DMS153 treated with DMSO at 0.1 percent for 48 hours (cell line): ENCODE data around the gene ZNF426.
"Not testable (repeated sequence)": the region's sequence is repeated elsewhere in the genome, so short reads cannot be mapped to it uniquely, and the experiment has no call there.

ENCODE experiments used
- DNase-seq: peaks from one replicate; lab custom pipeline; 2025; ENCODE audit not compliant: unreplicated experiment; lab: John Stamatoyannopoulos, UW

ZNF426 gene

DNA sequence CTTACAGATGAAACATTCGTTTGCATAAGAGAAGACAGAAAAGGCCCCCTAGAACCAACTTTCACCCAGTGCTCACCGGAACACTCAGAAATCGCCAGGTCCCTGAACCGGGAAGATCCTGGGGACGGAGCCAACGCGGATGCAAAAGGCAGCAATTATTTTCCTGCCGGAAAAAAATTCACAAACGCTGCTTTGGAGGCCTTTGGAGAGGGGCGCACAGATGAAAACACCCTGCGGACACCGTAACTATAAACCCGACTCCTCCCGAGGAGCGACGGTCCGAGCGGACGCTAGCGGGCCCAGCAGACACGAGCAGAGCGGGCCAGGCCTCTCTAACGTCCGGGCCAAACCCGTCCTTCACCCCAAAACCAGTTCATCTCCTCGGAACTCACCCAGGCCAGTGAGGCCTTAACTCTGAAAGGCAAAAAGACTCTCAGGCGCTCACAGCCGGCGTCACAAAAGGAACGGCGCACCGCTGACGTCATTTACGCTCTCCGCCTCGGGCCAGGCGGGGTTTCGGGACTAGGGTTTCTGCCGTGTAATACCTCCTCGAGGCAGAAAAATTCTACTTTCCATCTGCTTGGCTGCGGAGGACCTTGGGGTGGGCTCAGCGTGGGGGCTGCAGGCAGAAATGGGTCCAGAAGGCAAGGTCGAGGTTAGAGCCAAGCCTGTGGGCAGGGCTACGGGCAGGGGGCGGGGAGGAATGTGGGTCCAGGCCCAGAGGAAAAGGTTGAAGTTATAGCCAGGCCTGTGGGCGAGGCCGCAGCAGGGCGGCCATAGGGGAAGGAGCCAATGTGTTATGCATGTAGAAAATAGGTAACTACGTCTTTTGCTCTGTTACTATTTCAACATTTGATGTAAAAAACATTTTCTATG is at the start of gene ZNF426:
ZNF426 (minus strand) TSS at position 463 of the 876 bp plus-strand sequence. CDS start 2,413 bp downstream, outside the sequence.
- DNase-seq, result peak; percentile 30

DNA sequence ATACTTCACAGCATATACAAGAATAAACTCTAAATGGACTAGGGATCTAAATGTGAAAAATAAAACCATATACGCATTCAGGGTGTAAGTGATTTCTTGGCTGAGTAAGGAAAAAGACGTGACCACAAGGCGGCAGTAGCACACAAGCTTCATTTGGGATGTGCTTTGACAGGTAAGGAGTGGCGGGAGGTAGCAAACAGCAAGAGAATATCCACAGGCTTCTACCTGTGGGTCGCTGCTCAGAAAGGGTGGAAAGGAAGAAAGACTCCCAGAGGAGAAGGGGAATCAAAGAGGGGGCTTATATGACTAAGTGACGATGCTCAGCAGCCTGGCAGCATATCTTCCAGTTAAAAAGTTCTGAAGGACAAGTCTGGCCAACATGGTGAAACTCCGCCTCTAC is 48.3 kb upstream of the ZNF426 start:
- peak; percentile 6 for DNase-seq

GRCh38 chr19:9584073-9584833 is 45.8 kb upstream of the ZNF426 start, which contains the start of gene ZNF121:
ZNF121 (minus strand) TSS chr19:9584504; CDS start chr19:9568097, 16,407 bp downstream.
- DNase-seq, result peak; percentile 64

- not testable (repeated sequence) for DNase-seq
Observed at GRCh38 chr19:9582081-9582725, 43.8 kb upstream of the ZNF426 start.

- no peak for DNase-seq
Observed at GRCh38 chr19:9580728-9581127, 42.3 kb upstream of the ZNF426 start.

DNA sequence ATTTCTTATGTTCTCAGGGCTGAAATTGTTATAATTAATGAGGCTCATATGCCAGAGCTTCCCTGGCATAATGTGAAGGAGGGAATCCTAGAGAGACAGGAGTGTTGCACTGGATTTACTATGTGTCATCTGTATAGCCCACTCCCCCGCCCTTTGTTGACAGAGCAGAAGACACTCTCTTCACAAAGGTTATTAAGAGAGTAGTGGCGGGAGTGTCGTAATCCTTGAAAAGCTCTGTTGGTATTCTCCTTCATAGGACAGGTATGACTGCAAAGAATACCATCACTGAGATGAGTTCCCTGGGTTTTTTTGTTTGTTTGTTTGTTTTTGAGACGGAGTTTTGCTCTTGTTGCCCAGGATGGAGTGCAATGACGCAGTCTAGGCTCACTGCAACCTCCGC is 31.8 kb upstream of the ZNF426 start:
- DNase-seq, result no peak

DNA sequence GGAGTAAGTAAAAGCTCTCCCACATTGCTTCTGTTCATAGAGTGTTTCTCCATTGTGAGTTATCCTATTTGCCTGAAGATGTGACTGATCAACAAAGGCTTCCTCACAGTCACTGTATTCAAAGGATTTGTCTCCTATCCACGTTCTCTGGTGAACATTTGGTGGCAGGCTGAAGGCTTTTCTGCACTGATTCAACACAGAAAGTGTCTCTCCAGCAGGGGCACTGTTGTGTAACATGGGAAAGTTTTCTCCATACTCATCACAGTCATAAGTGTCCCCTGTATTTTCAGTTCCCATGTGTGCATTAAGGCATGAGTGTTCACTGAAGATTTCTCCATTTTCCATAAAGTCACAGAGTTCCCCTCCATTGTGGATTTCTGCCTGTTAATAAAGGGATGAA is 28.3 kb upstream of the ZNF426 start:
- no peak for DNase-seq

DNA sequence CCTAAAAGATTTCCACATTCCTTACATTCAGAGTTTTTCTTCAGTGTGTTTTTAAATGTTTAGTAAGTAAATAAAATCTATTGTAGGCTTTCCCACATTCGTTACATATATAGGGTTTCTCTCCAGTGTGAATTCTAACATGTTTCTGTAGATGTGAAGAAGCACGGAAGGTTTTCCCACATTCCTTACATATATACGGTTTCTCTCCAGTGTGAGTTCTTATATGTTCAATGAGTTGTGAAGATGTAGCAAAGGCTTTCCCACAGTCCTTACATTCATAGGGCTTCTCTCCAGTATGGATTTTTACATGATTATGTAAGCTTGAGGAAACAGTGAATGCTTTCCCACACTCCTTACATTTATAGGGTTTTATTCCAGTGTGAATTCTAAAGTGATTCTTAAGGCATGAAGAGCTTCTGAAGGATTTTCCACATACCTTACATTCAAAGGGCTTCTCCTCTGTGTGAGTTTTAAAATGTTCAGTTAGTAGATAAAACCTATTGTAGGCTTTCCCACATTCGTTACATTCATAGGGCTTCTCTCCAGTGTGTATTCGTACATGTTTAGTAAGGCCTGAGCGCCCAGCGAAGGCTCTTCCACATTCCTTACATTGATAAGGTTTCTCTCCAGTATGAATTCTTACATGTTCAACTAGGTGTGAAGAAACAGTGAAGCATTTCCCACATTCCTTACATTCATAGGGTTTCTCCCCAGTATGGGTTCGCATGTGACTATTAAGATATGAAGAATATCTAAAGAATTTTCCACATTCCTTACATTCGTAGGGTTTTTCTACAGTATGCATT is 27.7 kb upstream of the ZNF426 start:
- DNase-seq, result peak; percentile 1

- DNase-seq, result no peak
Observed at GRCh38 chr19:9552536-9553274, 14.3 kb upstream of the ZNF426 start.

DNA sequence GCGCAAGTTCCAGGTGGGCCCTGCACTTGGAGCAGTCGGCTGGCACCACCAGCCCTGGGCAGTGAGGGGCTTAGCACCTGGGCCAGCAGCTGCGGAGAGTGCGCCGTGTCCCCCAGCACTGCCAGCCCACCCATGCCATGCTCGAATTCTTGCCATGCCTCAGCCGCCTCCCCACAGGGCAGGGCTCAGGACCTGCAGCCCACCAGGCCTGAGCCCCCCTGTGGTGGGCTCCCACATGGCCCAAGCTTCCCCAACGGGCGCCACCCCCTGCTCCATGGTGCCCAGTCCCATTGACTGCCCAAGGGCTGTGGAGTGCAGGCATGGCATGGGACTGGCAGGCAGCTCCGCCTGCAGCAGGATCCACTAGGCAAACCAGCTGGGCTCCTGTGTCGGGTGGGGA is 9.4 kb upstream of the ZNF426 start:
- DNase-seq, result no peak

GRCh38 chr19:9541281-9541680 is 2.8 kb upstream of the ZNF426 start:
- DNase-seq, result not testable (repeated sequence)

GRCh38 chr19:9539921-9540320 is 1.5 kb upstream of the ZNF426 start:
- not testable (repeated sequence) for DNase-seq

DNA sequence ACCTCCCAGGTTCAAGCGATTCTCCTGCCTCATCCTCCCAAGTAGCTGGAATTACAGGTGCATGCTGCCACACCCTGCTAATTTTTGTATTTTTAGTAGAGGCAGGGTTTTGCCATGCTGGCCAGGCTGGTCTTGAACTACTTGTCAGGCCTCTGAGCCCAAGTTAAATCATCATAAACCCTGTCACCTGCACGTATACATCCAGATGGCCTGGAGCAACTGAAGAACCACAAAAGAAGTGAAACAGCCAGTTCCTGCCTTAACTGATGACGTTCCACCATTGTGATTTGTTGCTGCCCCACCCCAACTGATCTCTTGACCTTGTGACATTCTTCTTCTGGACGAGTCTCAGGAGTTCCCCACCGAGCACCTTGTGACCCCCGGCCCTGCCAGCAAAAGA is 756 bp upstream of the ZNF426 start:
- DNase-seq, result not testable (repeated sequence)

- no peak for DNase-seq
Observed at GRCh38 chr19:9535934-9536333, 2.5 kb downstream of the ZNF426 start.

DNA sequence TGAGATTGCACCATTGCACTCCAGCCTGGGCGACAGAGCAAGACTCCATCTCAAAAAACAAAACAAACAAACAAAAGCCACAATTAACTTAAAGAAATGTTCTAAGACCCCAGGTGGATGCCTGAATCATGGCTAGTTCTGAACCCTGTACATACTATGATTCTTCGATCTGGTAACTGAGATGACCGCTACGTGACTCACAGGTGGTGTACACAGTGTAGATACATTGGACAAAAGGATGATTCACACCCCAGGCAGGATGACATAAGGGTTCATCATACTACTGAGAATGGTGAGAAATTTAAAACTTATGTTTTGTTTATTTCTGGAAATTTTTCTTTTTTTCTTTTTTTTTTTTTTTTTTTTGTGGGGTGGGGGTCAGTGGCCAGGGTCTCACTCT is 6.5 kb downstream of the ZNF426 start:
- no peak for DNase-seq

GRCh38 chr19:9528757-9529336 is 9.6 kb downstream of the ZNF426 start:
- no peak for DNase-seq

- no peak for DNase-seq
Observed at GRCh38 chr19:9523885-9524474, 14.5 kb downstream of the ZNF426 start.

DNA sequence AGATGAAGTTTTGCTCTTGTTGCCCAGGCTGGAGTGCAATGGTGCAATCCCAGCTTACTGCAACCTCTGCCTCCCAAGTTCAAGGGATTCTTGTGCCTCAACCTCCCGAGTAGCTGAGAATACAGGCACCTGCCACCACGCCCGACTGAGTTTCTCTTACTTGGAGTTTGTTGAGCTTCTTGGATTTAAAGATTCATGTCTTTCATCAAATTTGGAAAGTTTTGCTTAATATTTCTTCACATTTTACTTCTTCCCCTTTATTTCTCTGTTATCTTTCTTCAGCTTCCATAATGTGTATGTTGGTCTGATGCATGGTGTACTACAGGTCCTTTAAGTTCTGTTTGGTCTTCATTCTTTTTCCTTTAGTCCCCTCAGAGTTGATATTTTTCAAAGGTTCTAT is 31.2 kb downstream of the ZNF426 start:
- DNase-seq, result no peak

DNA sequence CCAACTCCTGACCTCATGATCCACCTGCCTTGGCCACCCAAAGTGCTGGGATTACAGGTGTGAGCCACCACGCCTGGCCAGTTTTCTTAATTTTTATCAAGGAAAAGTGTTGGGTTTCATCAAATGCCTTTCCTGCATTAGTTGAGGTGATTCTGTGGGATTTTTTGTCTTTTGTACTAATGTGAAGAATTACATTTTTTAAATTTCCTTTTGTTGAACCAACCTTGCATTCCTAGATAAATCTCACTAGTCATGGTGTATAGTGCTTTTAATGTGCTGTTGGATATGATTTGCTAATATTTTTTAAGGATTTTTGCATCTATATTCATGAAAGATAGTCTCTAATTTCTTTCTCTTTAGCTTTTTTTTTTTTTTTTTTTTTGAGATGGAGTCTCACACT is 37.6 kb downstream of the ZNF426 start:
- no peak for DNase-seq
